IMR-90 (cell line): ENCODE results near the gene LRRC40. TPM values are rescaled to one million over a fixed set of nuclear protein-coding genes. Genes with fewer than 3 reads are reported as not detected.

Experiments
- ATAC-seq: fragments of 200-7000 bp; cut with Tn5 transposase; 2 replicates; pipeline ENCODE4 v1.9.1; 2020; ENCODE audit warnings: low read depth, mild to moderate bottlenecking, moderate library complexity
- BruUV-seq: library from RNA; stranded (reverse); fragments of 400-500 nt; replicated peaks from 2 replicates; lab custom pipeline; 2021; lab: Mats Ljungman, UMichigan
- CTCF ChIA-PET: fragments of 300-600 bp; formaldehyde crosslinking; extraction: SDS; loops from one replicate; lab custom pipeline; 2021; ENCODE audit warnings: antibody characterized with exemption; lab: Yijun Ruan, JAX
- POLR2A ChIA-PET: fragments of 300-600 bp; sonication (Branson Sonifier 250); formaldehyde crosslinking; loops from one replicate; lab custom pipeline; 2022; ENCODE audit warnings: antibody characterized with exemption; ENCODE audit not compliant: unreplicated experiment; lab: Charles Lee
- DNase-seq: peaks from one replicate; pipeline ENCODE4 v3.0.0; 2013
- H2AFZ ChIP-seq: replicated peaks from 2 replicates; pipeline ENCODE3; 2013; ENCODE audit warnings: low read length, mild to moderate bottlenecking; ENCODE audit not compliant: poor library complexity
- H2AK5ac ChIP-seq: 2 replicates; pipeline ENCODE4 v1.6.1; 2013; ENCODE audit warnings: low read depth, low read length, inconsistent platforms
- H2AK9ac ChIP-seq: replicated peaks from 2 replicates; pipeline ENCODE3; 2013; ENCODE audit warnings: mild to moderate bottlenecking, low read depth, low read length, moderate library complexity; ENCODE audit not compliant: poor library complexity
- H2BK120ac ChIP-seq: 2 replicates; pipeline ENCODE4 v1.6.1; 2013; ENCODE audit warnings: low read depth, low read length, inconsistent platforms
- H2BK15ac ChIP-seq: 3 replicates; pipeline ENCODE4 v1.6.1; 2013; ENCODE audit warnings: low read depth, low read length, inconsistent platforms
- H2BK20ac ChIP-seq: 2 replicates; pipeline ENCODE4 v1.6.1; 2013; ENCODE audit warnings: low read depth, mild to moderate bottlenecking, inconsistent platforms, low read length, moderate library complexity
- H2BK5ac ChIP-seq: 2 replicates; pipeline ENCODE4 v1.6.1; 2013; ENCODE audit warnings: mild to moderate bottlenecking, low read depth, low read length, inconsistent platforms; ENCODE audit not compliant: poor library complexity, severe bottlenecking
- H3K14ac ChIP-seq: replicated peaks from 2 replicates; pipeline ENCODE4 v1.6.1; 2013; ENCODE audit warnings: low read depth, low read length, inconsistent platforms
- H3K18ac ChIP-seq: 2 replicates; pipeline ENCODE4 v1.6.1; 2013; ENCODE audit warnings: low read depth, low read length, control low read depth
- H3K23ac ChIP-seq: 2 replicates; pipeline ENCODE4 v1.6.1; 2013; ENCODE audit warnings: low read depth, low read length, inconsistent platforms
- H3K27ac ChIP-seq: 2 replicates; pipeline ENCODE4 v1.5.1; 2013; ENCODE audit warnings: mild to moderate bottlenecking, control low read depth, low read length; ENCODE audit not compliant: insufficient read depth
- H3K27me3 ChIP-seq: 2 replicates; pipeline ENCODE4 v1.6.1; 2013; ENCODE audit warnings: low read length; ENCODE audit not compliant: control insufficient read depth, insufficient read depth
- H3K36me3 ChIP-seq: 2 replicates; pipeline ENCODE4 v1.6.1; 2013; ENCODE audit warnings: low read length, mixed read lengths; ENCODE audit not compliant: control insufficient read depth, insufficient read depth
- H3K4ac ChIP-seq: 2 replicates; pipeline ENCODE4 v1.6.1; 2013; ENCODE audit warnings: low read depth, low read length, inconsistent platforms
- H3K4me1 ChIP-seq: 2 replicates; pipeline ENCODE4 v1.6.1; 2013; ENCODE audit warnings: low read length, mixed read lengths; ENCODE audit not compliant: control insufficient read depth, insufficient read depth
- H3K4me2 ChIP-seq: 2 replicates; pipeline ENCODE4 v1.6.1; 2013; ENCODE audit warnings: low read depth, mild to moderate bottlenecking, control low read depth, low read length, moderate library complexity
- H3K4me3 ChIP-seq: 2 replicates; pipeline ENCODE4 v1.5.1; 2013; ENCODE audit warnings: low read depth, mild to moderate bottlenecking, control low read depth, low read length, moderate library complexity; ENCODE audit not compliant: insufficient read depth
- H3K56ac ChIP-seq: 2 replicates; pipeline ENCODE4 v1.6.1; 2013; ENCODE audit warnings: low read length, inconsistent platforms; ENCODE audit not compliant: insufficient read depth; ENCODE audit errors: extremely low read depth
- H3K79me1 ChIP-seq, 2 experiments: 2 replicates each; pipeline ENCODE4 v1.6.1; 2013; ENCODE audit warnings: low read length in 2 of 2, inconsistent platforms in 1 of 2, low read depth in 1 of 2
- H3K9ac ChIP-seq: 2 replicates; pipeline ENCODE4 v1.6.1; 2013; ENCODE audit warnings: low read depth, low read length, control low read depth
- H3K9me1 ChIP-seq: 2 replicates; pipeline ENCODE4 v1.6.1; 2013; ENCODE audit warnings: low read length, inconsistent platforms; ENCODE audit not compliant: insufficient read depth
- H3K9me3 ChIP-seq: 2 replicates; pipeline ENCODE4 v1.6.1; 2013; ENCODE audit warnings: low read length; ENCODE audit not compliant: control insufficient read depth, insufficient read depth
- H4K20me1 ChIP-seq: 2 replicates; pipeline ENCODE4 v1.6.1; 2013; ENCODE audit warnings: low read length, inconsistent platforms; ENCODE audit not compliant: insufficient read depth
- H4K5ac ChIP-seq: 2 replicates; pipeline ENCODE4 v1.6.1; 2013; ENCODE audit warnings: mild to moderate bottlenecking, low read depth, low read length, control low read depth
- H4K8ac ChIP-seq, 2 experiments: 2 replicates each; pipeline ENCODE4 v1.6.1; 2013; ENCODE audit warnings: low read depth in 2 of 2, low read length in 2 of 2, control low read depth in 1 of 2, inconsistent platforms in 1 of 2
- H4K91ac ChIP-seq: 2 replicates; pipeline ENCODE4 v1.6.1; 2013; ENCODE audit warnings: low read depth, low read length, inconsistent platforms; ENCODE audit not compliant: insufficient read depth
- CEBPB ChIP-seq: IDR thresholded peaks from 2 replicates; pipeline ENCODE4 v1.6.1; 2012; ENCODE audit warnings: low read depth, low read length, improper control_type of control experiment
- FOS ChIP-seq: fragments of 150-350 bp; IDR thresholded peaks from 2 replicates; pipeline ENCODE4 v1.6.1; 2016; ENCODE audit warnings: low read depth, low read length
- MAFK ChIP-seq: IDR thresholded peaks from 2 replicates; pipeline ENCODE4 v1.6.1; 2012; ENCODE audit warnings: low read depth, low read length, improper control_type of control experiment
- SMC3 ChIP-seq: fragments of 150-350 bp; IDR thresholded peaks from 2 replicates; pipeline ENCODE4 v1.6.1; 2016; ENCODE audit warnings: low read depth, mild to moderate bottlenecking, antibody characterized with exemption, low read length, moderate library complexity
- WGBS, 2 experiments: methylation state at CpG; one replicate each; pipeline versions ENCODE4 v1.1.5 to v1.1.7; 2013; ENCODE audit warnings: missing lambda C conversion rate in 2 of 2; ENCODE audit not compliant: insufficient read length in 1 of 2; ENCODE audit errors: extremely low coverage in 2 of 2; 5-methylcytosine and 5-hydroxymethylcytosine counted together
- dilution Hi-C: fragments of 300-500 bp; cut with HindIII; formaldehyde crosslinking; loops from one replicate; pipeline ENCODE4 v1.14.3; 2018; ENCODE audit warnings: low sequenced_read_pairs; ENCODE audit not compliant: unreplicated experiment
- in situ Hi-C: fragments of 300-500 bp; cut with MboI; formaldehyde crosslinking; loops from 3 replicates; pipeline ENCODE4 v1.14.3; 2019; ENCODE audit warnings: low sequenced_read_pairs, inconsistent platforms, mixed read lengths
- intact Hi-C: fragments of 100-400 bp; cut with micrococcal nuclease; formaldehyde crosslinking; loops from 2 replicates; pipeline ENCODE4 v1.10.0; 2022
- polyA plus RNA-seq, 3 experiments: library from polyadenylated mRNA; depleted of rRNA; stranded (reverse); fragments of >200 nt; gene quantifications; 2 replicates each; pipeline ENCODE4 v1.2.3, GENCODE V29; 2012; ENCODE audit warnings: low replicate concordance in 1 of 3
- total RNA-seq: library from RNA; depleted of rRNA; stranded (reverse); fragments of >200 nt; gene quantifications from 2 replicates; pipeline ENCODE4 v1.2.3, GENCODE V29; 2012
- TF ChIP-seq, protein P1 (sequence below): fragments of 150-350 bp; IDR thresholded peaks from 2 replicates; pipeline ENCODE4 v1.6.1; 2017; ENCODE audit warnings: mild to moderate bottlenecking, antibody characterized with exemption, low read length, low read depth

The LRRC40 gene
- total and polyA plus RNA-seq, 2 of the 4 experiments (the other 2 are of a cell fraction): 11.1 to 17.4 TPM

DNA sequence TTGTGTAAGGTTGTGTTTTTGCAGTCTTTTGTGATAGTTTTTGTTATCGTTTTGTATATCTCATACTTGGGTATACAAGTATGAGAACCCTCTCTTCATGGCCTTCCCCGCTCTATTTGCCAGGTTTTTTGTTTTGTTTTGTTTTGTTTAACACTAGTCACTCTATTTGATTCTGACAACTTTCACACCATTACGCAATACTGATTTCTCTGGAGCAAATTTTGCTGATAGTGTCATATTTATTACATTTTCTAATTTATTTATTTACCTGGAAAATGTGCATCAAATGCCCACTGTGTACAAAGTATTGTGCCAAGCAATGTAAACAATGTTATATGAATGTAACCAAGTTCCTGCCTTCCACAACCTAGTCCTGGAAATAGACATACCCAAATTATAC is 90.1 kb downstream of the LRRC40 start:
- no peak overlapping the region for H2AFZ ChIP-seq
- no peaks in the 10 kb centered on the region for H3K79me1 ChIP-seq
- H3K9ac ChIP-seq: no peak overlapping the region
- H2BK120ac ChIP-seq: no peak overlapping the region
- H3K9me1 ChIP-seq: no peaks in the 10 kb centered on the region
- in situ Hi-C loops: no loop called here
- H3K14ac ChIP-seq: no peak overlapping the region
- H3K4me1 ChIP-seq: no peaks in the 10 kb centered on the region
- no peaks in the 10 kb centered on the region for H4K20me1 ChIP-seq
- H2BK5ac ChIP-seq: no peak overlapping the region
- DNase-seq (no peak), ATAC-seq (no peak)
- H3K4me3 ChIP-seq: no peak overlapping the region
- no peak overlapping the region for H2AK9ac ChIP-seq
- TF ChIP-seq, protein P1, sequence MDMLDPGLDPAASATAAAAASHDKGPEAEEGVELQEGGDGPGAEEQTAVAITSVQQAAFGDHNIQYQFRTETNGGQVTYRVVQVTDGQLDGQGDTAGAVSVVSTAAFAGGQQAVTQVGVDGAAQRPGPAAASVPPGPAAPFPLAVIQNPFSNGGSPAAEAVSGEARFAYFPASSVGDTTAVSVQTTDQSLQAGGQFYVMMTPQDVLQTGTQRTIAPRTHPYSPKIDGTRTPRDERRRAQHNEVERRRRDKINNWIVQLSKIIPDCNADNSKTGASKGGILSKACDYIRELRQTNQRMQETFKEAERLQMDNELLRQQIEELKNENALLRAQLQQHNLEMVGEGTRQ: no peak
- TF ChIP-seq SMC3 (no peak), CEBPB (peak; percentile 88), FOS (no peak), MAFK (peak; percentile 10; the same call in 1 of the 2 replicates)
- H3K36me3 ChIP-seq: no peaks in the 10 kb centered on the region
- H3K56ac ChIP-seq: no peak overlapping the region
- dilution Hi-C loops: no loop called here
- no peak overlapping the region for H3K4me2 ChIP-seq
- H3K18ac ChIP-seq: no peak overlapping the region
- H3K4ac ChIP-seq: no peak overlapping the region
- CTCF ChIA-PET: no interaction called here
- H3K9me3 ChIP-seq: no peaks in the 10 kb centered on the region
- H4K8ac ChIP-seq: no peak overlapping the region
- no peak overlapping the region for H4K91ac ChIP-seq
- H2AK5ac ChIP-seq: no peak overlapping the region
- intact Hi-C loops: no loop called here
- WGBS, 2 experiments: no CpG with 5 or more reads among the region's 3 CpGs
- no peak overlapping the region for H2BK20ac ChIP-seq
- H3K27ac ChIP-seq: no peak overlapping the region
- no peak overlapping the region for H4K5ac ChIP-seq
- no peak overlapping the region for H2BK15ac ChIP-seq
- BruUV-seq: no TSS peak
- no peaks in the 10 kb centered on the region; the same call in 1 of the 2 replicates for H3K27me3 ChIP-seq
- POLR2A ChIA-PET: no interaction called here
- H3K23ac ChIP-seq: no peak overlapping the region
